ENCODE results near the gene KLK10.

- TF ChIP-seq, protein P1, sequence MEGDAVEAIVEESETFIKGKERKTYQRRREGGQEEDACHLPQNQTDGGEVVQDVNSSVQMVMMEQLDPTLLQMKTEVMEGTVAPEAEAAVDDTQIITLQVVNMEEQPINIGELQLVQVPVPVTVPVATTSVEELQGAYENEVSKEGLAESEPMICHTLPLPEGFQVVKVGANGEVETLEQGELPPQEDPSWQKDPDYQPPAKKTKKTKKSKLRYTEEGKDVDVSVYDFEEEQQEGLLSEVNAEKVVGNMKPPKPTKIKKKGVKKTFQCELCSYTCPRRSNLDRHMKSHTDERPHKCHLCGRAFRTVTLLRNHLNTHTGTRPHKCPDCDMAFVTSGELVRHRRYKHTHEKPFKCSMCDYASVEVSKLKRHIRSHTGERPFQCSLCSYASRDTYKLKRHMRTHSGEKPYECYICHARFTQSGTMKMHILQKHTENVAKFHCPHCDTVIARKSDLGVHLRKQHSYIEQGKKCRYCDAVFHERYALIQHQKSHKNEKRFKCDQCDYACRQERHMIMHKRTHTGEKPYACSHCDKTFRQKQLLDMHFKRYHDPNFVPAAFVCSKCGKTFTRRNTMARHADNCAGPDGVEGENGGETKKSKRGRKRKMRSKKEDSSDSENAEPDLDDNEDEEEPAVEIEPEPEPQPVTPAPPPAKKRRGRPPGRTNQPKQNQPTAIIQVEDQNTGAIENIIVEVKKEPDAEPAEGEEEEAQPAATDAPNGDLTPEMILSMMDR (IDR thresholded peaks at IDR 0.05): no peak
- TF ChIP-seq KAT7 (CRISPR knock-in tag; IDR thresholded peaks at IDR 0.05; ENCODE audit: borderline replicate concordance) (no peak), NR1H2 (CRISPR knock-in tag; IDR thresholded peaks at IDR 0.05) (no peak), CREB1 (CRISPR knock-in tag; IDR thresholded peaks at IDR 0.05) (no peak), CREM (CRISPR knock-in tag; IDR thresholded peaks at IDR 0.05) (no peak), SP1 (CRISPR knock-in tag; conservative IDR thresholded peaks at IDR 0.05) (no peak), TEAD4 (CRISPR knock-in tag; IDR thresholded peaks at IDR 0.05) (no peak), NR3C1 (CRISPR knock-in tag; conservative IDR thresholded peaks at IDR 0.05; ENCODE audit: low read depth) (no peak), MAX (CRISPR knock-in tag; IDR thresholded peaks at IDR 0.05) (no peak), NFATC4 (CRISPR knock-in tag; IDR thresholded peaks at IDR 0.05) (no peak)
- TF ChIP-seq, protein P2, sequence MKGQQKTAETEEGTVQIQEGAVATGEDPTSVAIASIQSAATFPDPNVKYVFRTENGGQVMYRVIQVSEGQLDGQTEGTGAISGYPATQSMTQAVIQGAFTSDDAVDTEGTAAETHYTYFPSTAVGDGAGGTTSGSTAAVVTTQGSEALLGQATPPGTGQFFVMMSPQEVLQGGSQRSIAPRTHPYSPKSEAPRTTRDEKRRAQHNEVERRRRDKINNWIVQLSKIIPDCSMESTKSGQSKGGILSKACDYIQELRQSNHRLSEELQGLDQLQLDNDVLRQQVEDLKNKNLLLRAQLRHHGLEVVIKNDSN (CRISPR knock-in tag; IDR thresholded peaks at IDR 0.05): peak; percentile 83
- TF ChIP-seq, protein P3, sequence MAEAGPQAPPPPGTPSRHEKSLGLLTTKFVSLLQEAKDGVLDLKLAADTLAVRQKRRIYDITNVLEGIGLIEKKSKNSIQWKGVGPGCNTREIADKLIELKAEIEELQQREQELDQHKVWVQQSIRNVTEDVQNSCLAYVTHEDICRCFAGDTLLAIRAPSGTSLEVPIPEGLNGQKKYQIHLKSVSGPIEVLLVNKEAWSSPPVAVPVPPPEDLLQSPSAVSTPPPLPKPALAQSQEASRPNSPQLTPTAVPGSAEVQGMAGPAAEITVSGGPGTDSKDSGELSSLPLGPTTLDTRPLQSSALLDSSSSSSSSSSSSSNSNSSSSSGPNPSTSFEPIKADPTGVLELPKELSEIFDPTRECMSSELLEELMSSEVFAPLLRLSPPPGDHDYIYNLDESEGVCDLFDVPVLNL (CRISPR knock-in tag; IDR thresholded peaks at IDR 0.05; ENCODE audit: borderline replicate concordance, low read depth): no peak
- TF ChIP-seq, protein P4, sequence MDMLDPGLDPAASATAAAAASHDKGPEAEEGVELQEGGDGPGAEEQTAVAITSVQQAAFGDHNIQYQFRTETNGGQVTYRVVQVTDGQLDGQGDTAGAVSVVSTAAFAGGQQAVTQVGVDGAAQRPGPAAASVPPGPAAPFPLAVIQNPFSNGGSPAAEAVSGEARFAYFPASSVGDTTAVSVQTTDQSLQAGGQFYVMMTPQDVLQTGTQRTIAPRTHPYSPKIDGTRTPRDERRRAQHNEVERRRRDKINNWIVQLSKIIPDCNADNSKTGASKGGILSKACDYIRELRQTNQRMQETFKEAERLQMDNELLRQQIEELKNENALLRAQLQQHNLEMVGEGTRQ (CRISPR knock-in tag; IDR thresholded peaks at IDR 0.05): peak; percentile 88
Observed at GRCh38 chr19:50994129-50994528, 25.4 kb downstream of the KLK10 start.

Data from WTC11 (cell line).